GM18526 (cell line): ENCODE data around the gene ADAMTSL1.

ENCODE experiments used
- POLR2A ChIP-seq: IDR thresholded peaks from 3 replicates; pipeline ENCODE4 v1.6.1; 2011; ENCODE audit not compliant: insufficient read length; ENCODE audit errors: extremely low read depth

Gene ADAMTSL1

GRCh38 chr9:18668944-18669343 lies 195.0 kb downstream of the ADAMTSL1 start:
- no peak for TF ChIP-seq POLR2A

GRCh38 chr9:18672706-18673105 lies 198.8 kb downstream of the ADAMTSL1 start:
- TF ChIP-seq POLR2A, result no peak

GRCh38 chr9:18673179-18673578 lies 199.2 kb downstream of the ADAMTSL1 start:
- TF ChIP-seq POLR2A, result no peak

- TF ChIP-seq POLR2A, result no peak
These were observed 201.4 kb downstream of the ADAMTSL1 start for GRCh38 chr9:18675332-18675731.

GRCh38 chr9:18675973-18676372 lies 202.0 kb downstream of the ADAMTSL1 start:
- no peak for TF ChIP-seq POLR2A

GRCh38 chr9:18676525-18676924 lies 202.6 kb downstream of the ADAMTSL1 start:
- TF ChIP-seq POLR2A, result no peak

GRCh38 chr9:18678821-18679590 lies 205.1 kb downstream of the ADAMTSL1 start:
- TF ChIP-seq POLR2A, result no peak

GRCh38 chr9:18682907-18683306 lies 209.0 kb downstream of the ADAMTSL1 start:
- no peak for TF ChIP-seq POLR2A

GRCh38 chr9:18683312-18683711 lies 209.4 kb downstream of the ADAMTSL1 start:
- TF ChIP-seq POLR2A, result no peak

- TF ChIP-seq POLR2A, result no peak
These were observed 209.9 kb downstream of the ADAMTSL1 start for GRCh38 chr9:18683851-18684250.

- TF ChIP-seq POLR2A, result no peak
These were observed 210.8 kb downstream of the ADAMTSL1 start for GRCh38 chr9:18684593-18685317.

GRCh38 chr9:18688581-18689565 lies 214.9 kb downstream of the ADAMTSL1 start:
- TF ChIP-seq POLR2A, result no peak

GRCh38 chr9:18689921-18690320 lies 216.0 kb downstream of the ADAMTSL1 start:
- TF ChIP-seq POLR2A, result no peak

GRCh38 chr9:18692268-18692667 lies 218.3 kb downstream of the ADAMTSL1 start:
- no peak for TF ChIP-seq POLR2A

GRCh38 chr9:18692962-18693361 lies 219.0 kb downstream of the ADAMTSL1 start:
- TF ChIP-seq POLR2A, result no peak
